G401.6 (cell line): ENCODE data around the gene SULF2.

Source experiments
- FAIRE-seq: peaks from 2 replicates; lab custom pipeline; 2012; peaks lifted over from hg19 to GRCh38; lab: Jason Lieb, UNC

SULF2 gene

GRCh38 chr20:47642624-47643023 is 142.7 kb downstream of the SULF2 start:
- no peak for FAIRE-seq

- FAIRE-seq, result no peak
These were observed 143.2 kb downstream of the SULF2 start for GRCh38 chr20:47642118-47642517.

GRCh38 chr20:47638851-47639250 is 146.4 kb downstream of the SULF2 start:
- FAIRE-seq, result no peak

- no peak for FAIRE-seq
These were observed 150.0 kb downstream of the SULF2 start for GRCh38 chr20:47635256-47635655.

GRCh38 chr20:47631078-47631477 is 154.2 kb downstream of the SULF2 start:
- no peak for FAIRE-seq

- FAIRE-seq, result no peak
These were observed 155.4 kb downstream of the SULF2 start for GRCh38 chr20:47629907-47630306.

- no peak for FAIRE-seq
These were observed 157.7 kb downstream of the SULF2 start for GRCh38 chr20:47627540-47627939.

GRCh38 chr20:47623206-47623605 is 162.1 kb downstream of the SULF2 start:
- no peak for FAIRE-seq

GRCh38 chr20:47622118-47622665 is 163.1 kb downstream of the SULF2 start:
- no peak for FAIRE-seq

GRCh38 chr20:47620808-47621805 is 164.2 kb downstream of the SULF2 start:
- peak; percentile 94 for FAIRE-seq

GRCh38 chr20:47618479-47618878 is 166.8 kb downstream of the SULF2 start:
- no peak for FAIRE-seq

GRCh38 chr20:47614703-47615309 is 170.5 kb downstream of the SULF2 start:
- FAIRE-seq, result no peak

- no peak for FAIRE-seq
These were observed 172.6 kb downstream of the SULF2 start for GRCh38 chr20:47612670-47613069.

GRCh38 chr20:47611785-47612184 is 173.5 kb downstream of the SULF2 start:
- no peak for FAIRE-seq

GRCh38 chr20:47610945-47611250 is 174.4 kb downstream of the SULF2 start:
- no peak for FAIRE-seq

GRCh38 chr20:47610247-47610944 is 174.9 kb downstream of the SULF2 start:
- FAIRE-seq, result no peak

GRCh38 chr20:47609001-47609400 is 176.3 kb downstream of the SULF2 start:
- no peak for FAIRE-seq
